ENCODE measurements around the gene SIL1. TPM values are rescaled to one million over a fixed set of nuclear protein-coding genes. Genes with fewer than 3 reads are reported as not detected.

The SIL1 gene
- total and polyA plus RNA-seq, 2 of the 13 experiments (the other 11 are each of a cell fraction or from before 2014, with no cell fraction given): 26.0 to 30.0 TPM

DNA sequence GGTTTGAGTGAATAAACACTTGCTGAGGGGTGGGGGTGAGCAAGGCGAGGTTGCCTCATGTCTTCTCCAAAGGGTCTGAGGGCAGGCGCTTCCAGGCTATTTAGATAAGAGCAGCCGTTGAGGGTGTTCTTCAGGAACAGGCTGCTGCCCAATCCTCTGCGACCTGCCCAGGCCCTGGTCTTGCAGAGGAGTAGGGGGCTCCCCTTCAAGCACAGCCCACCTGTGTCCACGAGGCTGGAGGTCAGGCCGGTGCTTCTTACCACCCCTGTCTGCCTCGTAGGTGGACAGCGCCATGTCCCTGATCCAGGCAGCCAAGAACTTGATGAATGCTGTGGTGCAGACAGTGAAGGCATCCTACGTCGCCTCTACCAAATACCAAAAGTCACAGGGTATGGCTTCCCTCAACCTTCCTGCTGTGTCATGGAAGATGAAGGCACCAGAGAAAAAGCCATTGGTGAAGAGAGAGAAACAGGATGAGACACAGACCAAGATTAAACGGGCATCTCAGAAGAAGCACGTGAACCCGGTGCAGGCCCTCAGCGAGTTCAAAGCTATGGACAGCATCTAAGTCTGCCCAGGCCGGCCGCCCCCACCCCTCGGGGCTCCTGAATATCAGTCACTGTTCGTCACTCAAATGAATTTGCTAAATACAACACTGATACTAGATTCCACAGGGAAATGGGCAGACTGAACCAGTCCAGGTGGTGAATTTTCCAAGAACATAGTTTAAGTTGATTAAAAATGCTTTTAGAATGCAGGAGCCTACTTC, 264.5 kb downstream of the SIL1 start:
- H3K4me2 ChIP-seq (ENCODE audit: low read depth, low read length): no peak overlapping the region
- no peak overlapping the region for H3K27ac ChIP-seq (ENCODE audit: extremely low read length, insufficient read depth, low read length)
- FAIRE-seq: no peak
- no peak overlapping the region for H3K4me3 ChIP-seq (replicated peaks in 1 of 3; ENCODE audit: insufficient read depth in 1 of 3, low read depth in 2 of 3, low read length in 3 of 3)
- 97% methylated on average over 17 of the region's 18 CpGs for WGBS (ENCODE audit: low lambda C conversion rate)
- in situ Hi-C loops (cut with HindIII; ENCODE audit: extremely low pct_ligation_motif_present, low pct_unique_long_range_greater_than_20kb) (no loop called here), intact Hi-C loops (cut with micrococcal nuclease; ENCODE audit: unreplicated experiment) (no loop called here)
- H2AFZ ChIP-seq (ENCODE audit: low read length): no peak overlapping the region
- H3K9me3 ChIP-seq (ENCODE audit: low read length): no peaks in the 10 kb centered on the region
- no peak for ATAC-seq
- H3K9ac ChIP-seq (ENCODE audit: insufficient read depth, low read depth, low read length): no peak overlapping the region
- H3K27me3 ChIP-seq (ENCODE audit: control insufficient read depth in 1 of 2, insufficient read depth in 2 of 2, low read length in 2 of 2): no peaks in the 10 kb centered on the region
- H3K36me3 ChIP-seq (replicated peaks in 1 of 2; ENCODE audit: control insufficient read depth in 1 of 2, insufficient read depth in 2 of 2, low read length in 2 of 2): peaks cover 35 to 69% of the 10 kb centered on the region in 2 experiments
- BruUV-seq (replicated peaks): no TSS peak
- no peaks in the 10 kb centered on the region for H3K4me1 ChIP-seq (ENCODE audit: insufficient read depth, low read length)
- no peaks in the 10 kb centered on the region for H3K79me2 ChIP-seq (ENCODE audit: insufficient read depth, low read length)
- TF ChIP-seq PAF1 (CRISPR knock-in tag; IDR thresholded peaks at IDR 0.05): no peak
- TF ChIP-seq RBM22 (optimal IDR thresholded peaks at IDR 0.05; ENCODE audit: low read length): peak; percentile 29
- DNase-seq (ENCODE audit: low spot score): no peak
- H4K20me1 ChIP-seq (ENCODE audit: insufficient read depth, low read length): no peaks in the 10 kb centered on the region; the same call in 1 of the 2 replicates
- POLR2A ChIA-PET: no interaction called here
- CTCF ChIA-PET (ENCODE audit: low intra/inter-chr PET ratio, low total read pairs): no interaction called here

DNA sequence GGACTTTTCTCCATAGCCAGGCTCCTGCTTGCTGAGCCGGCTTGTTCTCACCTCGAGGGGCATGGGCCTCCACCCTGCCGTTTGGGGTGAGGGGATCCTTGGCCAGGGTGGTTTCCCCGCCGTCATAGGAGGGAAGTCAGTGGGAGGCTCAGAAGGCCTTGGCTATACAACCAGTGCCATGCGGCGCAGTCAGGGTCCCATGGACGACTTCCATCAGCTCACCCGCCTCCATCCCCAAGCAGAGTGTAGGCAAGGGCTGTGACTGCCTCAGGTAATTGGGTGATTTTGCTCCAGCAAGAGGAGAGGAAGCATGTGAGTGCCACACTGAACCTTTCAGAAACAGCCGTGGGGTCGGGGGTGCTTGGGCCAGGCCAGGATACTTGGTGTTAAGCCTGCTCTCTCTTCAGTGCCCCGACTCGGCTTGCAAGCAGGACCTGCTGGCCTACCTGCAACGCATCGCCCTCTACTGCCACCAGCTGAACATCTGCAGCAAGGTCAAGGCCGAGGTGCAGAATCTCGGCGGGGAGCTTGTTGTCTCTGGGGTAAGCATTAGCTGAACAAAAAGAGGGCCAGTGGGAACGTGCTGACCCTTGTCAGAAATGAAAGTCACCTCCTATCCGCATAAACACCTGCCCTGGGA, 265.9 kb downstream of the SIL1 start:
- intact Hi-C loops (cut with micrococcal nuclease; ENCODE audit: unreplicated experiment): no loop called here
- DNase-seq (ENCODE audit: low spot score) (no peak), FAIRE-seq (no peak), ATAC-seq (peak; percentile 11; the same call in 2 of the 3 replicates)
- 88% methylated on average over 11 of the region's 20 CpGs for WGBS (ENCODE audit: low lambda C conversion rate)
- Histone ChIP-seq H3K27me3 (ENCODE audit: control insufficient read depth in 1 of 2, insufficient read depth in 2 of 2, low read length in 2 of 2) (no peaks in the 10 kb centered on the region), H3K4me2 (ENCODE audit: low read depth, low read length) (no peak overlapping the region), H3K4me3 (replicated peaks in 1 of 3; ENCODE audit: insufficient read depth in 1 of 3, low read depth in 2 of 3, low read length in 3 of 3) (no peak overlapping the region), H3K4me1 (ENCODE audit: insufficient read depth, low read length) (peaks cover 9% of the 10 kb centered on the region), H3K9ac (ENCODE audit: insufficient read depth, low read depth, low read length) (no peak overlapping the region), H2AFZ (ENCODE audit: low read length) (no peak overlapping the region), H3K27ac (ENCODE audit: extremely low read length, insufficient read depth, low read length) (no peak overlapping the region), H3K79me2 (ENCODE audit: insufficient read depth, low read length) (no peaks in the 10 kb centered on the region), H3K9me3 (ENCODE audit: low read length) (no peaks in the 10 kb centered on the region), H4K20me1 (ENCODE audit: insufficient read depth, low read length) (peaks cover 7% of the 10 kb centered on the region), H3K36me3 (replicated peaks in 1 of 2; ENCODE audit: control insufficient read depth in 1 of 2, insufficient read depth in 2 of 2, low read length in 2 of 2) (peaks cover 36 to 77% of the 10 kb centered on the region in 2 experiments)
- in situ Hi-C loops (cut with HindIII; ENCODE audit: extremely low pct_ligation_motif_present, low pct_unique_long_range_greater_than_20kb): no loop called here
- BruUV-seq (replicated peaks): no TSS peak
- ChIA-PET CTCF (ENCODE audit: low intra/inter-chr PET ratio, low total read pairs) (no interaction called here), POLR2A (no interaction called here)
- TF ChIP-seq WIZ (CRISPR knock-in tag; IDR thresholded peaks at IDR 0.05) (no peak), TRAFD1 (CRISPR knock-in tag; IDR thresholded peaks at IDR 0.05; ENCODE audit: borderline replicate concordance) (no peak), ZNF335 (CRISPR knock-in tag; IDR thresholded peaks at IDR 0.05) (no peak), KAT8 (CRISPR knock-in tag; IDR thresholded peaks at IDR 0.05) (no peak), ATM (IDR thresholded peaks at IDR 0.05; ENCODE audit: borderline replicate concordance) (no peak), ZNF225 (CRISPR knock-in tag; IDR thresholded peaks at IDR 0.05) (no peak)
- TF ChIP-seq, protein P1, sequence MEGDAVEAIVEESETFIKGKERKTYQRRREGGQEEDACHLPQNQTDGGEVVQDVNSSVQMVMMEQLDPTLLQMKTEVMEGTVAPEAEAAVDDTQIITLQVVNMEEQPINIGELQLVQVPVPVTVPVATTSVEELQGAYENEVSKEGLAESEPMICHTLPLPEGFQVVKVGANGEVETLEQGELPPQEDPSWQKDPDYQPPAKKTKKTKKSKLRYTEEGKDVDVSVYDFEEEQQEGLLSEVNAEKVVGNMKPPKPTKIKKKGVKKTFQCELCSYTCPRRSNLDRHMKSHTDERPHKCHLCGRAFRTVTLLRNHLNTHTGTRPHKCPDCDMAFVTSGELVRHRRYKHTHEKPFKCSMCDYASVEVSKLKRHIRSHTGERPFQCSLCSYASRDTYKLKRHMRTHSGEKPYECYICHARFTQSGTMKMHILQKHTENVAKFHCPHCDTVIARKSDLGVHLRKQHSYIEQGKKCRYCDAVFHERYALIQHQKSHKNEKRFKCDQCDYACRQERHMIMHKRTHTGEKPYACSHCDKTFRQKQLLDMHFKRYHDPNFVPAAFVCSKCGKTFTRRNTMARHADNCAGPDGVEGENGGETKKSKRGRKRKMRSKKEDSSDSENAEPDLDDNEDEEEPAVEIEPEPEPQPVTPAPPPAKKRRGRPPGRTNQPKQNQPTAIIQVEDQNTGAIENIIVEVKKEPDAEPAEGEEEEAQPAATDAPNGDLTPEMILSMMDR (CRISPR knock-in tag; IDR thresholded peaks at IDR 0.05): peak; percentile 40
